Peyer's patch (tissue), 4 donors: ENCODE measurements around the gene SHANK1. TPM values are rescaled to one million over a fixed set of nuclear protein-coding genes. Genes with fewer than 3 reads are reported as not detected.

ENCODE experiments used
- DNase-seq, 3 donors: peaks; one replicate each; pipeline ENCODE4 v3.0.0-alpha.2; 2017 to 2019
- H3K27ac ChIP-seq, 4 donors: fragments of 200-600 bp; sonication (generic); one replicate each; pipeline ENCODE4 v1.5.1; 2016 to 2019
- H3K27me3 ChIP-seq, 2 donors: fragments of 200-600 bp; sonication (generic); one replicate each; pipeline ENCODE4 v1.5.1; 2019
- H3K36me3 ChIP-seq, 3 donors: fragments of 200-600 bp; sonication (generic); one replicate each; pipeline ENCODE4 v1.5.1; 2016 to 2019
- H3K4me1 ChIP-seq, 4 donors: fragments of 200-600 bp; sonication (generic); one replicate each; pipeline ENCODE4 v1.5.1; 2016 to 2019
- H3K4me3 ChIP-seq, 4 donors: fragments of 200-600 bp; sonication (generic); 1 replicate in 3 of 4; 2 replicates in 1 of 4; pipeline ENCODE4 v1.5.1; 2016 to 2019; ENCODE audit warnings: mild to moderate bottlenecking in 1 of 4
- H3K9me3 ChIP-seq, 4 donors: fragments of 200-600 bp; sonication (generic); one replicate each; pipeline ENCODE4 v1.5.1; 2016 to 2019; ENCODE audit warnings: mild to moderate bottlenecking in 1 of 4
- CTCF ChIP-seq, 6 experiments: fragments of 450-650 bp in 4 of 6; fragments of 200-600 bp in 2 of 6; sonication (generic) in 1 of 6; IDR thresholded peaks; one replicate each; pipeline ENCODE4 v1.5.1; 2017 to 2019; ENCODE audit warnings: antibody characterized with exemption in 6 of 6, mild to moderate bottlenecking in 3 of 6, moderate library complexity in 1 of 6
- POLR2A ChIP-seq, 2 donors: fragments of 450-650 bp; IDR thresholded peaks; one replicate each; pipeline ENCODE4 v1.5.1; 2017; ENCODE audit warnings: antibody characterized with exemption in 2 of 2, mild to moderate bottlenecking in 2 of 2, moderate library complexity in 2 of 2
- total RNA-seq, 4 donors: library from RNA; depleted of rRNA; stranded (reverse); fragments of >200 nt; gene quantifications; one replicate each; pipeline ENCODE4 v1.1.0, GENCODE V29; 2016

SHANK1 gene
- total RNA-seq, 4 donors from 2014 or later = 0.83 to 1.3 TPM; not detected in 2

GRCh38 chr19:50741179-50741933 lies 21.8 kb upstream of the SHANK1 start:
- no peaks in the 10 kb centered on the region for H3K36me3 ChIP-seq
- H3K27me3 ChIP-seq = no peaks in the 10 kb centered on the region
- TF ChIP-seq POLR2A (IDR thresholded peaks at IDR 0.05) (no peak), CTCF (IDR thresholded peaks at IDR 0.05) (no peak)
- no peak overlapping the region for H3K4me3 ChIP-seq
- H3K4me1 ChIP-seq = no peaks in the 10 kb centered on the region
- no peaks in the 10 kb centered on the region for H3K9me3 ChIP-seq
- DNase-seq = no peak
- H3K27ac ChIP-seq = no peak overlapping the region

- H3K9me3 ChIP-seq = no peaks in the 10 kb centered on the region
- H3K4me3 ChIP-seq = no peak overlapping the region
- H3K4me1 ChIP-seq = no peaks in the 10 kb centered on the region
- no peaks in the 10 kb centered on the region for H3K27me3 ChIP-seq
- no peak for TF ChIP-seq CTCF (IDR thresholded peaks at IDR 0.05)
- TF ChIP-seq POLR2A (IDR thresholded peaks at IDR 0.05) = no peak
- no peaks in the 10 kb centered on the region for H3K36me3 ChIP-seq
- no peak overlapping the region for H3K27ac ChIP-seq
- DNase-seq = no peak
These were observed 20.4 kb upstream of the SHANK1 start for GRCh38 chr19:50739914-50740426.

GRCh38 chr19:50739132-50739913 lies 19.7 kb upstream of the SHANK1 start:
- Histone ChIP-seq H3K27ac (no peak overlapping the region), H3K4me3 (no peak overlapping the region), H3K27me3 (no peaks in the 10 kb centered on the region), H3K36me3 (no peaks in the 10 kb centered on the region), H3K9me3 (no peaks in the 10 kb centered on the region), H3K4me1 (no peaks in the 10 kb centered on the region)
- TF ChIP-seq CTCF (IDR thresholded peaks at IDR 0.05) (no peak), POLR2A (IDR thresholded peaks at IDR 0.05) (no peak)
- DNase-seq = no peak

GRCh38 chr19:50736338-50736737 lies 16.7 kb upstream of the SHANK1 start:
- no peak overlapping the region for H3K4me3 ChIP-seq
- no peak overlapping the region for H3K27ac ChIP-seq
- TF ChIP-seq CTCF (IDR thresholded peaks at IDR 0.05) (no peak), POLR2A (IDR thresholded peaks at IDR 0.05) (no peak)
- no peak for DNase-seq
- no peaks in the 10 kb centered on the region for H3K27me3 ChIP-seq
- no peaks in the 10 kb centered on the region for H3K9me3 ChIP-seq
- H3K36me3 ChIP-seq = no peaks in the 10 kb centered on the region
- H3K4me1 ChIP-seq = no peaks in the 10 kb centered on the region

- TF ChIP-seq POLR2A (IDR thresholded peaks at IDR 0.05) (no peak), CTCF (IDR thresholded peaks at IDR 0.05) (no peak)
- no peaks in the 10 kb centered on the region for H3K9me3 ChIP-seq
- H3K27ac ChIP-seq = no peak overlapping the region
- H3K4me1 ChIP-seq = no peaks in the 10 kb centered on the region
- no peak for DNase-seq
- no peaks in the 10 kb centered on the region for H3K36me3 ChIP-seq
- no peak overlapping the region for H3K4me3 ChIP-seq
- H3K27me3 ChIP-seq = no peaks in the 10 kb centered on the region
These were observed 16.3 kb upstream of the SHANK1 start for GRCh38 chr19:50735869-50736268.
